Nephron progenitor cell (in vitro differentiated cells): ENCODE data around the gene EFHD1.
"Not testable (repeated sequence)": the region's sequence is repeated elsewhere in the genome, so short reads cannot be mapped to it uniquely, and the experiment has no call there.

Experiments used
- DNase-seq: peaks from one replicate; pipeline ENCODE4 v3.0.0; 2021
- H3K27ac Mint-ChIP-seq: 2 replicates; pipeline ENCODE4 v1.8.0; 2021; ENCODE audit warnings: mild to moderate bottlenecking, moderate library complexity, mixed read lengths
- H3K27me3 Mint-ChIP-seq: 2 replicates; pipeline ENCODE4 v1.8.0; 2021; ENCODE audit warnings: mild to moderate bottlenecking, low read depth, mixed read lengths; ENCODE audit not compliant: poor library complexity
- H3K36me3 Mint-ChIP-seq: 2 replicates; pipeline ENCODE4 v1.8.0; 2021; ENCODE audit warnings: low read depth, mixed read lengths
- H3K4me1 Mint-ChIP-seq: 2 replicates; pipeline ENCODE4 v1.8.0; 2021; ENCODE audit warnings: mixed read lengths
- H3K4me3 Mint-ChIP-seq: 2 replicates; pipeline ENCODE4 v1.8.0; 2021; ENCODE audit warnings: mild to moderate bottlenecking, moderate library complexity, mixed read lengths
- H3K9me3 Mint-ChIP-seq: 2 replicates; pipeline ENCODE4 v1.8.0; 2021; ENCODE audit warnings: mild to moderate bottlenecking, moderate library complexity, mixed read lengths
- TF ChIP-seq, protein P1 (sequence below): fragments of 200-600 bp; sonication (generic); IDR thresholded peaks from 2 replicates; pipeline ENCODE4 v1.5.0; 2021; ENCODE audit warnings: antibody characterized with exemption

Gene EFHD1

DNA sequence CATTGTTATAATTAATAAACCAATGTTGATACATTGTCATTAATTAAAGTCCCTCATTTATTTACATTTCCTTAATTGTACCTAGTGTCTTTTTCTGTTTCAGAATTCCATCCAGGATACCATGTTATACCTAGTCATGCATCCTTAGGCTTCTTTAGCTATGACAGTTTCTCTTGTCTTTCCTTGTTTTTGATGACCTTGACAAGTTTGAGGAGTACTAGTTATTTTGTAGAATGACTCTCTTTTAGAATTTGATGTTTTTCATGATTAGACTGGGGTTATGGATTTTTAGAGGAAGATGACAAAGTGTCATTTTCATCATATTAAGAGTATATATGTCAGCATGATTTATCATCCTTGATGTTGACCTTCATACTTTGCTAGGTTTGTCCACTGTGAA, 80.1 kb downstream of the EFHD1 start:
- DNase-seq = no peak
- Mint-ChIP-seq H3K4me1 (peaks cover 5% of the 10 kb centered on the region), H3K36me3 (peaks cover 80% of the 10 kb centered on the region), H3K27ac (no peak overlapping the region), H3K27me3 (no peaks in the 10 kb centered on the region), H3K9me3 (peaks cover 13% of the 10 kb centered on the region), H3K4me3 (no peak overlapping the region)
- TF ChIP-seq, protein P1, sequence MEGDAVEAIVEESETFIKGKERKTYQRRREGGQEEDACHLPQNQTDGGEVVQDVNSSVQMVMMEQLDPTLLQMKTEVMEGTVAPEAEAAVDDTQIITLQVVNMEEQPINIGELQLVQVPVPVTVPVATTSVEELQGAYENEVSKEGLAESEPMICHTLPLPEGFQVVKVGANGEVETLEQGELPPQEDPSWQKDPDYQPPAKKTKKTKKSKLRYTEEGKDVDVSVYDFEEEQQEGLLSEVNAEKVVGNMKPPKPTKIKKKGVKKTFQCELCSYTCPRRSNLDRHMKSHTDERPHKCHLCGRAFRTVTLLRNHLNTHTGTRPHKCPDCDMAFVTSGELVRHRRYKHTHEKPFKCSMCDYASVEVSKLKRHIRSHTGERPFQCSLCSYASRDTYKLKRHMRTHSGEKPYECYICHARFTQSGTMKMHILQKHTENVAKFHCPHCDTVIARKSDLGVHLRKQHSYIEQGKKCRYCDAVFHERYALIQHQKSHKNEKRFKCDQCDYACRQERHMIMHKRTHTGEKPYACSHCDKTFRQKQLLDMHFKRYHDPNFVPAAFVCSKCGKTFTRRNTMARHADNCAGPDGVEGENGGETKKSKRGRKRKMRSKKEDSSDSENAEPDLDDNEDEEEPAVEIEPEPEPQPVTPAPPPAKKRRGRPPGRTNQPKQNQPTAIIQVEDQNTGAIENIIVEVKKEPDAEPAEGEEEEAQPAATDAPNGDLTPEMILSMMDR = no peak

DNA sequence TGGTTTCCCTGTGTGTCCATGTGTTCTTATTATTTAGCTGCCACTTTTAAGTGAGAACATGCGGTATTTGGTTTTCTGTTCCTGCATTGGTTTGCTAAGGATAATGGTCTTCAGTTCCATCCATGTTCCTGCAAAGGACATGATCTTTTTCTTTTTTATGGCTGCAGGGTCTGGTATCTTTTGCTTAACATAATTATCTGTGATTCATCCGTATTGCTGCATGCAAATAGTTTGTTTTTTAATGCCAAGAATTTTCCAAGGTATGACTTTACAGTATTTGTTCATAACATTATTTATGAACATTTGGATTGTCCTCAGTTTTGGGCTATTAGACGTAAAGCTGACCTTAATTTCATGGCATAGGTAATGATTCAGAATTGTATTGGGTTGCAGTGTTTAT, 81.6 kb downstream of the EFHD1 start:
- DNase-seq = no peak
- no peaks in the 10 kb centered on the region for H3K27me3 Mint-ChIP-seq
- peaks cover 93% of the 10 kb centered on the region for H3K36me3 Mint-ChIP-seq
- H3K4me3 Mint-ChIP-seq = no peak overlapping the region
- H3K4me1 Mint-ChIP-seq = peaks cover 5% of the 10 kb centered on the region
- peak overlapping the region; percentile 46 for H3K27ac Mint-ChIP-seq
- TF ChIP-seq, protein P1 = no peak
- peaks cover 21% of the 10 kb centered on the region for H3K9me3 Mint-ChIP-seq

DNA sequence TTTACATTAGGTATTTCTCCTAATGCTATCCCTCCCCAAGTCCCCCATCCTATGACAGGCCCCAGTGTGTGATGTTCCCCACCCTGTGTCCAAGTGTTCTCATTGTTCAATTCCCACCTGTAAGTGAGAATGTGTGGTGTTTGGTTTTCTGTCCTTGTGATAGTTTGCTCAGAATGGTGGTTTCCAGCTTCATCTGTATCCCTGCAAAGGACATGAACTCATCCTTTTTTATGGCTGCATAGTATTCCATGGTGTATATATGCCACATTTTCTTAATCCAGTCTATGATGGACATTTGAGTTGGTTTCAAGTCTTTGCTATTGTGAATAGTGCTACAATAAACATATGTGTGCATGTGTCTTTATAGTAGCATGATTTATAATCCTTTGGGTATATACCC, 86.7 kb downstream of the EFHD1 start:
- H3K27ac Mint-ChIP-seq, H3K4me1 Mint-ChIP-seq, H3K27me3 Mint-ChIP-seq, DNase-seq, H3K4me3 Mint-ChIP-seq: not testable (repeated sequence)
- Mint-ChIP-seq H3K36me3 (peaks cover 74% of the 10 kb centered on the region), H3K9me3 (peaks cover 10% of the 10 kb centered on the region)

DNA sequence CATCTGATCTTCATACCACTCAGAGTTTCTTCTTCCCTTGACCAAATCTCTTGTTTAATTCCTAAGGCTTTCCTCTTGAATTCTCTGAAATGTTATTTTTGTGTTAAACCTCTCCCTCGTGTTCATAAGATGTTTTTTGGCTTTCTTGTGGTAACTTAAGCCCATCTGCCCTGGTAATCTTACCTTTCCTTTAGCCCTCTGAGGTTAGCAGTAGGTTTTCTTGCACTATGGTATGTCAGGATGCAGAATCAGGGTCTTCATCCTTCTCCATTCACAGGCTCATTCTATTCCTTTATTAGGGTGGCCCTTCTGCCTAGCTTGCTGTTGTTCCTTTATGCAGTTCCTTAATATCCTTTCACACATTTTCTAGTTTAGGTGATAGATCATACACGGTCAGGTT, 87.9 kb downstream of the EFHD1 start:
- Mint-ChIP-seq H3K36me3 (peaks cover 71% of the 10 kb centered on the region), H3K4me1 (no peaks in the 10 kb centered on the region), H3K27ac (no peak overlapping the region), H3K9me3 (peaks cover 10% of the 10 kb centered on the region), H3K4me3 (no peak overlapping the region), H3K27me3 (no peaks in the 10 kb centered on the region)
- TF ChIP-seq, protein P1 = no peak
- DNase-seq = no peak

DNA sequence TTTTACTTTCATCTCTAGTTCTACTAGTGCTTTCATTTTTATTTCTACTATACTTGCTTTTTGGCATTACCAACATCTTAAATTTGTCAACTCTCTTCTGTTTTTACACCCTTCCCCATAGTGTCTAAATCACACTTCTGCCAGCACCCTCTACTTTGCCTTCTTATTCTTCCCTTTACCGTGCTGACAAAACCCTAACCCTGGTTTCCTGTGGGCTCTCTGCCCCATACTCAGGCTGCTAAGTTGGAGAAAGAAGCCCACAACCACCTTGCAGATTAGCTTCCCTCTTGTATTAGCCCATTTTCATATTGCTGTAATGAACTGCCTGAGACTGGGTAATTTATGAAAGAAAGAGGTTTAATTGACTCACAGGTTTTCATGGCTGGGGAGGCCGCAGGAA, 88.5 kb downstream of the EFHD1 start:
- Mint-ChIP-seq H3K27me3 (no peaks in the 10 kb centered on the region), H3K9me3 (peaks cover 10% of the 10 kb centered on the region), H3K27ac (peak overlapping the region; percentile 82), H3K36me3 (peaks cover 66% of the 10 kb centered on the region), H3K4me3 (no peak overlapping the region), H3K4me1 (no peaks in the 10 kb centered on the region)
- TF ChIP-seq, protein P1 = no peak
- DNase-seq = no peak

DNA sequence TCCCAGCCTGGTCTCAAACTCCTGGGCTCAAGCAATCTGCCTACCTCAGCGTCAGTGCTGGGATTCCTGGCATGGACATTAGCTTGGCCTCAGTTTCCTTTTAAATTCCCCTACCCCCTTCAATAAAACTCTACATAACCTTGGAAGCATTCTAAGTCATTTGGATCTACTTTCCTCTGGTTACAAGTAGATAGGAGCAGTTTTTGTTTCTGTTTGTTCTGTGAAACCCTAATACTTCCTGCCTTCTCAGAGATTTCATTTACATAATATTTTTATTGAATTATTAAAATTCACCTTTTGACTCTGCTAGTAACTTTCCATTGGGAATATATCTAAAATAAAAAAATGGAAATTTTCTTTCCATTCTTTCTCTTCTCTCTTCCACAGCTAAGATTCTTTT, 89.6 kb downstream of the EFHD1 start:
- Mint-ChIP-seq H3K27me3 (no peaks in the 10 kb centered on the region), H3K4me3 (no peak overlapping the region), H3K27ac (no peak overlapping the region), H3K36me3 (peaks cover 66% of the 10 kb centered on the region), H3K4me1 (no peaks in the 10 kb centered on the region), H3K9me3 (peaks cover 7% of the 10 kb centered on the region)
- DNase-seq = no peak
- TF ChIP-seq, protein P1 = no peak
